SK-N-SH (cell line): ENCODE data around the gene CERS6.
A peak's percentile ranks its signal among the peaks of the same experiment; 100 is the strongest.

Experiments
- CHD2 ChIP-seq: fragments of 150-350 bp; IDR thresholded peaks from 2 replicates; pipeline ENCODE4 v1.6.1; 2018; ENCODE audit warnings: low read length; ENCODE audit not compliant: partially characterized antibody
- CTCF ChIP-seq: fragments of 200-600 bp; sonication (generic); IDR thresholded peaks from 2 replicates; pipeline ENCODE4 v1.6.1; 2017; ENCODE audit warnings: antibody characterized with exemption, mild to moderate bottlenecking, moderate library complexity
- EP300 ChIP-seq, 2 experiments: IDR thresholded peaks; 2 replicates each; pipeline versions ENCODE4 v1.4.0 to v1.6.1; 2012; ENCODE audit warnings: borderline replicate concordance in 1 of 2, low read depth in 1 of 2, low read length in 1 of 2
- JUND ChIP-seq: IDR thresholded peaks from 2 replicates; pipeline ENCODE4 v1.4.0; 2012
- NRF1 ChIP-seq: IDR thresholded peaks from 2 replicates; pipeline ENCODE4 v1.6.1; 2012; ENCODE audit warnings: low read depth, mild to moderate bottlenecking, low read length
- RFX5 ChIP-seq: IDR thresholded peaks from 2 replicates; pipeline ENCODE4 v1.6.1; 2012; ENCODE audit warnings: mild to moderate bottlenecking, improper control_type of control experiment, low read length

GRCh38 chr2:168816369-168816768 is 360.3 kb downstream of the CERS6 start:
- TF ChIP-seq RFX5 = no peak
- no peak for TF ChIP-seq EP300 (IDR thresholded peaks at IDR 0.05; ENCODE audit: borderline replicate concordance in 1 of 2, low read depth in 1 of 2, low read length in 1 of 2)
- TF ChIP-seq CTCF = no peak
- TF ChIP-seq CHD2 = no peak
- TF ChIP-seq NRF1 = no peak
- 0 out of 2 replicates have a peak, but pooled peaks have one; percentile 8 for TF ChIP-seq JUND
